Fibroblast of lung (primary cell): ENCODE data around the gene SLC12A6. TPM values are rescaled to one million over a fixed set of nuclear protein-coding genes. Genes with fewer than 3 reads are reported as not detected.

Source experiments
- DNase-seq, 2 donors: peaks; one replicate each; pipeline versions ENCODE4 v3.0.0 to v3.0.0-alpha.2; 2010; ENCODE audit warnings: low read depth in 2 of 2
- H2AFZ ChIP-seq: 2 replicates; pipeline ENCODE4 v1.5.1; 2012; ENCODE audit warnings: low read length, control low read depth, inconsistent platforms
- H3K27ac ChIP-seq: 2 replicates; pipeline ENCODE4 v1.5.1; 2011; ENCODE audit warnings: low read length, control low read depth; ENCODE audit not compliant: insufficient read depth
- H3K27me3 ChIP-seq: 2 replicates; pipeline ENCODE4 v1.5.1; 2011; ENCODE audit warnings: mild to moderate bottlenecking, low read length; ENCODE audit not compliant: control insufficient read depth, insufficient read depth
- H3K36me3 ChIP-seq: 2 replicates; pipeline ENCODE4 v1.5.1; 2011; ENCODE audit warnings: low read length; ENCODE audit not compliant: control insufficient read depth, insufficient read depth
- H3K4me1 ChIP-seq: 2 replicates; pipeline ENCODE4 v1.5.1; 2011; ENCODE audit warnings: low read length; ENCODE audit not compliant: control insufficient read depth, insufficient read depth; ENCODE audit errors: extremely low read depth
- H3K4me2 ChIP-seq: 2 replicates; pipeline ENCODE4 v1.5.1; 2011; ENCODE audit warnings: low read length, control low read depth; ENCODE audit not compliant: insufficient read depth; ENCODE audit errors: extremely low read depth
- H3K4me3 ChIP-seq, 4 experiments: fragments of 200-600 bp in 1 of 4; sonication (generic) in 1 of 4; replicated peaks in 1 of 4; 2 replicates each; pipeline ENCODE4 v1.5.1; 2011 to 2016; ENCODE audit warnings: low read length in 4 of 4, low read depth in 3 of 4, mild to moderate bottlenecking in 3 of 4, control low read depth in 2 of 4, inconsistent platforms in 1 of 4, mixed read lengths in 1 of 4; ENCODE audit not compliant: insufficient read depth in 1 of 4; ENCODE audit errors: control extremely low read depth in 1 of 4
- H3K79me2 ChIP-seq: 2 replicates; pipeline ENCODE4 v1.5.1; 2012; ENCODE audit warnings: mild to moderate bottlenecking, low read length, inconsistent platforms; ENCODE audit not compliant: control insufficient read depth, insufficient read depth
- H3K9ac ChIP-seq: 2 replicates; pipeline ENCODE4 v1.5.1; 2011; ENCODE audit warnings: mild to moderate bottlenecking, low read length, control low read depth; ENCODE audit not compliant: insufficient read depth
- H3K9me3 ChIP-seq: 2 replicates; pipeline ENCODE4 v1.5.1; 2012; ENCODE audit warnings: low read depth, low read length; ENCODE audit not compliant: control insufficient read depth, insufficient read depth
- H4K20me1 ChIP-seq: 2 replicates; pipeline ENCODE4 v1.5.1; 2011; ENCODE audit warnings: low read length; ENCODE audit not compliant: control insufficient read depth, insufficient read depth; ENCODE audit errors: extremely low read depth
- EZH2 ChIP-seq: IDR thresholded peaks from 2 replicates; pipeline ENCODE4 v1.5.1; 2012; ENCODE audit warnings: low read length, control low read depth, mild to moderate bottlenecking; ENCODE audit errors: missing control alignments
- polyA plus RNA-seq, 2 donors: library from polyadenylated mRNA; depleted of rRNA in 1 of 2; stranded (reverse) in 1 of 2; unstranded in 1 of 2; fragments of >200 nt; gene quantifications; 2 replicates each; pipeline ENCODE4 v1.2.1, GENCODE V29; 2011 to 2012; ENCODE audit warnings: missing spikeins in 1 of 2
- total RNA-seq: library from RNA; depleted of rRNA; stranded (reverse); fragments of >200 nt; gene quantifications from 2 replicates; pipeline ENCODE4 v1.2.1, GENCODE V29; 2014
- TF ChIP-seq, protein P1 (sequence below), 2 donors: IDR thresholded peaks in 1 of 2; conservative IDR thresholded peaks in 1 of 2; 1 replicate in 1 of 2; 2 replicates in 1 of 2; pipeline ENCODE4 v1.5.1; 2011 to 2012; ENCODE audit warnings: low read length in 2 of 2, control low read depth in 1 of 2, inconsistent platforms in 1 of 2, low read depth in 1 of 2, mild to moderate bottlenecking in 1 of 2

Gene SLC12A6
- total and polyA plus RNA-seq, 2 donors (not counting 1 experiment from before 2014, with no cell fraction given) = 19.2 to 26.9 TPM

DNA sequence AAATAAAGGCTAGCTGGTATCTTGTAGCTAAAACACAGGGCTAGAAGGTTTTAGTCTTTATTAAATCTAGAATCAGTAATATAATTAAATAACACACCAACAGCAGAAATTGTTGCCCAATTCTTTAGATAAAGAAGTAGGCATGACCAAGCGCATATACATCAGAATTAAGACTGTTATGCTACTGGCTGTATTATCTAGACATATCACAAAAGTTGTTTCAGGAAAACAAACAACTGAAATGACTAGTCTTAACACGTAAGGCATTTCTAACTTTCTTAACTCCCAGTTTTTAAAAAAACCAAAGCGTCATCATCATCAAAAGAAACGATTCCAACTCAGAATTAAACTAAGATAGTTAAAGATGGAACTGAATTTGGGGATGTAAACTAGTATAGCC lies 57.4 kb downstream of the SLC12A6 start:
- Histone ChIP-seq H3K27me3 (no peaks in the 10 kb centered on the region), H3K27ac (no peak overlapping the region), H2AFZ (no peak overlapping the region), H4K20me1 (no peaks in the 10 kb centered on the region), H3K4me3 (no peak overlapping the region), H3K9me3 (no peaks in the 10 kb centered on the region), H3K4me1 (no peaks in the 10 kb centered on the region), H3K36me3 (no peaks in the 10 kb centered on the region), H3K9ac (no peak overlapping the region), H3K4me2 (no peak overlapping the region), H3K79me2 (no peaks in the 10 kb centered on the region)
- no peak for DNase-seq
- no peak for TF ChIP-seq EZH2
- TF ChIP-seq, protein P1, sequence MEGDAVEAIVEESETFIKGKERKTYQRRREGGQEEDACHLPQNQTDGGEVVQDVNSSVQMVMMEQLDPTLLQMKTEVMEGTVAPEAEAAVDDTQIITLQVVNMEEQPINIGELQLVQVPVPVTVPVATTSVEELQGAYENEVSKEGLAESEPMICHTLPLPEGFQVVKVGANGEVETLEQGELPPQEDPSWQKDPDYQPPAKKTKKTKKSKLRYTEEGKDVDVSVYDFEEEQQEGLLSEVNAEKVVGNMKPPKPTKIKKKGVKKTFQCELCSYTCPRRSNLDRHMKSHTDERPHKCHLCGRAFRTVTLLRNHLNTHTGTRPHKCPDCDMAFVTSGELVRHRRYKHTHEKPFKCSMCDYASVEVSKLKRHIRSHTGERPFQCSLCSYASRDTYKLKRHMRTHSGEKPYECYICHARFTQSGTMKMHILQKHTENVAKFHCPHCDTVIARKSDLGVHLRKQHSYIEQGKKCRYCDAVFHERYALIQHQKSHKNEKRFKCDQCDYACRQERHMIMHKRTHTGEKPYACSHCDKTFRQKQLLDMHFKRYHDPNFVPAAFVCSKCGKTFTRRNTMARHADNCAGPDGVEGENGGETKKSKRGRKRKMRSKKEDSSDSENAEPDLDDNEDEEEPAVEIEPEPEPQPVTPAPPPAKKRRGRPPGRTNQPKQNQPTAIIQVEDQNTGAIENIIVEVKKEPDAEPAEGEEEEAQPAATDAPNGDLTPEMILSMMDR (conservative IDR thresholded peaks at IDR 0.05 in 1 of 2, IDR thresholded peaks at IDR 0.05 in 1 of 2; ENCODE audit: low read depth in 1 of 2, low read length in 2 of 2) = no peak

DNA sequence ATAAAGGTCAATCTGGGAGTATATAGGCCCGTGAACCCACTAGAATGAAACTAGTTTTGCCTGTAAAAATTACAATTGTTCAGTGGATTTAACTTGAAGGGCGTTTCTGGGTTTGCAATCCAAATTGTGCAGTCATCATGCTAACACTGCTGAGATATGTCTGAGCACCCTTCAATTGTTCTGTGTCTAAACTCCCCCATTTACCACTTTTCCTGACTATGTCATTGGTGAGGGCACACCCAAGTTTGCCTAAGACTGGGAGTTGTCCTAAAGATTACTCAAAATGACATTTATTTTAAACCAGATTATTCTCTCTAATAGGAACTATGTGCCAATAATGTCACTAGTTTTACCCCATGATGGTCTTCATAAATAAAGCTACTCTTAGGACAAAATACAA lies 58.2 kb downstream of the SLC12A6 start:
- no peaks in the 10 kb centered on the region for H4K20me1 ChIP-seq
- no peak overlapping the region for H3K27ac ChIP-seq
- no peaks in the 10 kb centered on the region for H3K79me2 ChIP-seq
- no peak for TF ChIP-seq EZH2
- TF ChIP-seq, protein P1 (conservative IDR thresholded peaks at IDR 0.05 in 1 of 2, IDR thresholded peaks at IDR 0.05 in 1 of 2; ENCODE audit: low read depth in 1 of 2, low read length in 2 of 2) = no peak
- no peak overlapping the region for H3K9ac ChIP-seq
- no peak overlapping the region for H3K4me2 ChIP-seq
- H3K9me3 ChIP-seq = no peaks in the 10 kb centered on the region
- H3K4me1 ChIP-seq = no peaks in the 10 kb centered on the region
- H3K4me3 ChIP-seq = no peak overlapping the region
- H3K36me3 ChIP-seq = no peaks in the 10 kb centered on the region
- no peak for DNase-seq
- H2AFZ ChIP-seq = no peak overlapping the region
- H3K27me3 ChIP-seq = no peaks in the 10 kb centered on the region

DNA sequence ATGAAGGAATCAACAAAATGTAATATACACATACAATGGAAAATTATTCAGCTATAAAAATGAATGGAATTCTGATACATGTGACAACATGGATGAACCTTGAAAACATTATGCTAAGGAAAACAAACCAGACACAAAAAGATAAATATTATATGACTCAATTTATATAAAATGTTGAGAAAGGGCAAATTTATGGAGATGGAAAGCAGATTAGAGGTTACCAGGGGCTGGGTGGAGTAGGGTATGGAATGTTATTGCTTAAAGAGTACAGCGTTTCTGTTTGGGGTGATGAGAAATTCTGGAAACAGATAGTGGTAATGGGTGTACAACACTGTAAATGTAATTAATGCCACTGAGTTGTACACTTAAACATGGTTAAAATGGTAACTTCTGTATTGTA lies 61.9 kb downstream of the SLC12A6 start:
- no peaks in the 10 kb centered on the region for H3K9me3 ChIP-seq
- H3K4me3 ChIP-seq = no peak overlapping the region
- H3K79me2 ChIP-seq = no peaks in the 10 kb centered on the region
- H3K36me3 ChIP-seq = no peaks in the 10 kb centered on the region
- no peaks in the 10 kb centered on the region for H4K20me1 ChIP-seq
- DNase-seq = no peak
- TF ChIP-seq EZH2 = no peak
- TF ChIP-seq, protein P1 (conservative IDR thresholded peaks at IDR 0.05 in 1 of 2, IDR thresholded peaks at IDR 0.05 in 1 of 2; ENCODE audit: low read depth in 1 of 2, low read length in 2 of 2) = no peak
- H3K27ac ChIP-seq = no peak overlapping the region
- peaks cover 3% of the 10 kb centered on the region for H3K4me1 ChIP-seq
- H3K4me2 ChIP-seq = no peak overlapping the region
- no peaks in the 10 kb centered on the region for H3K27me3 ChIP-seq
- no peak overlapping the region for H3K9ac ChIP-seq
- no peak overlapping the region for H2AFZ ChIP-seq
